Myocyte (in vitro differentiated cells): ENCODE results near the gene GSTM1. TPM values are rescaled to one million over a fixed set of nuclear protein-coding genes. Genes with fewer than 3 reads are reported as not detected.
A peak's percentile ranks its signal among the peaks of the same experiment; 100 is the strongest.
"Not testable (repeated sequence)": the region's sequence is repeated elsewhere in the genome, so short reads cannot be mapped to it uniquely, and the experiment has no call there.

Experiments used
- DNase-seq: peaks from one replicate; pipeline ENCODE4 v3.0.0-alpha.2; 2012; ENCODE audit warnings: low read depth
- total RNA-seq: library from RNA; depleted of rRNA; stranded (reverse); fragments of >200 nt; gene quantifications from 2 replicates; pipeline ENCODE4 v1.2.3, GENCODE V29; 2014

The GSTM1 gene
- total RNA-seq, 1 donor from 2014 or later, result 0.48 TPM

DNA sequence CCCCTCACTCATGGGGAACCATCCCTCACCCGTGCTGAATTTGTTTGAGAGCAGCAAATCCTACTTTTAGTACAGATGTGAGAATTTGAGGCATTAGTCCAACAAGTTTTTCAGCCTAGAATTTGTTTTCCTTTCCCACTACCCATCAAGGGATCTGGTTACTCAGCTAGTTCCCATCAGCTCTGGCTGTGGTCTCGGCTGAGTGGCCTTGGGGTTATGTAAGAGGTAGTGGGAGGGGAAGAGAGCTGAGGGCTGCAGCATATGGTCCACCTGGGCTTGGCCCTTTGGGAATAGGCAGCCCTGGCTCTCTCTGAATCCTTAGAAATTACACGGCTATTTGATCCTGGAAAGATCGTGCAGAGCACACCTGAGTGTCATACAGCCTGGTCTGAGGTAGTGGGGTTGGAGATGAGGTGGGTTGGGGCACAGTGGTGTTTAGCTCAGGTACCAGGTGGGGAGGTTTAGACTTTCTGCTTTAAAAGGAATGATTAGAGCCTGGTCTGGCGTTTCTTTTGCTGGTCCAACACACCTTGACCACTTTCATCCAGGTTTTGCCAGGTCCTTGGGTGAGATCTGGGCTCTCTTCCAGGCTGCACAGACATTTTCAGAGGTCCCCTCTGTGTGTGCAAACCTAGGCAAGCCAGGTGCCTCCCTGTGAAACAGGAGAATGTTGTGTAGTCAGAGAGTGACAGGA, 27.5 kb upstream of the GSTM1 start:
- DNase-seq, result no peak

DNA sequence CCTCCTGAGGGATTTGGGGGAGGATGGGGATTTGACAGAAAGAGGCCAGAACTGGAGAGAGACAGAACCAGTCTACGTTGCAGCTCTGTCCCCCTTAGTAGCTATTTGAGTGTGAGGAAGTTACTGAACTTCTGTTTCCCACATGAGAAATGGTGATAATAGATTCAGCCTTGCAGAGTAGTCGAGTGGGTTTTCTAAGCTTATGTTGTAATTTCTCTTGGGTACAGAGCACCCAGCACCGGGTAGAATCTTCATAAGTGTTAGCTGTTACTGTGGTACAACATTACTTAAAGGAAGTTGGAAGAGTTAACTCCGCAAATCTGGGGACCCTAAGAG, 27.0 kb upstream of the GSTM1 start:
- DNase-seq, result not testable (repeated sequence)

DNA sequence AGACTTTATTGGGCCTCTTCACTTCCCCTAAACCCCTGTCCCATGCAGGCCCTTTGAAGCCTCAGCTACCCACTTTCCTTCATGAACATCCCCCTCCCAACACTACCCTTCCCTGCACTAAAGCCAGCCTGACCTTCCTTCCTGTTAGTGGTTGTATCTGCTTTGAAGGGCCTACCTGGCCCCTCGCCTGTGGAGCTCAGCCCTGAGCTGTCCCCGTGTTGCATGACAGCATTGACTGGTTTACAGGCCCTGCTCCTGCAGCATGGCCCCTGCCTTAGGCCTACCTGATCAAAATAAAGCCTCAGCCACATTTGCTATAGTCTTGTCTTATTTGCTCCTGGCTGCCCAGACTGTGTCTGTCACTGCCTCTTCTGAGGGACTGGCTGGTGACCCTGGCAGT, 26.2 kb upstream of the GSTM1 start:
- DNase-seq, result no peak

DNA sequence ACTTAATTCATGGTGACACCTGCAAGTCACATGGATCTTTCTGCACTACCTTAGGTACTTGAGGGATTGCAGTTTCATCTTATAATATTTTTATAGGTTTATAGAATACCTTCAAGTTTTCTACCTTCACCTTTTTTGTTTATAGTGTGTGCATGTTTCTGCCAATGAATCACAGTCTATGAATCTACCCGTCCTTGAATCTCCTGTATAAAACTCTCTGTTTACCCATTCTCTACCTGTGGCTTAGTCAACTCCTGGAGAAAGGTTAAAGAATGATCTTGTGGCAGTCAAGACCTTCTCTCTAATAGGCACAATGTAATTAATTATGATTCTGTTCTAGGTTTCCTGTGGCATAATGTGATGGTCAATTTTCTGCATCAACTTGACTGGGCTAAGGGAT, 22.9 kb upstream of the GSTM1 start:
- DNase-seq, result no peak

DNA sequence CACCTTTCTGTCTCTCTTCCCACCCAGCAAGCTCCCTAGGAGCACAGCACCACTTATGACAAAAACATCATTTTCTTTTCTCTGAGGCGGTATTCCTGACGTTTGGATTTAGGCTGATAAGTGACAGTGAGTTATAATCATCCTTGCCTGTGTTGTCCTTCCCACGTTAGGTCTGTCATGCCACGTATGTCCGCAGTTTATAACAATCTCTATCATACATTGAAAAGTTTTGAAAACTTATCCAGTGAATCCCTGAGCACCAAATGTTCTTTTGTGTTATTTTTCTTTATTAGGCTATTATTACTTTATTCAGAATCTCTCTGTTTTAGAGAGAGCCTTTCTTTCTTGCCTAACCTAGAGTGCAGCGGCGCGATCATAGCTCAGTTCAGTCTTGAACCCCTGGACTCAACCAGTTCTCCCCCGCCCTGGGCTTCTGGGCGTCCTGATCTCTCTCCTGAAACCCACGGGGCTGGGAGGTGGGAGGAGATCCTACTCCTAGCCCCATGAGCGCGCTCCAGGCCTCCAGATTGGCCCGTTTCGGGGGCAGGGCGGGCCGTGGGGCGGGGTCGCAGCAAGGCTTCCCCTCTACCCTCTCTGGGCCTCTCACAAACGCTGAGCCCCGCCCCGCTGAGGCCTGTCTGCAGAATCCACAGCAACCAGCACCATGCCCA, 20.0 kb upstream of the GSTM1 start, which contains the start of gene GSTM2:
Gene GSTM2, plus strand, starts transcription at position 606 of the 671 bp plus-strand sequence. Its CDS starts 59 bp downstream, at position 665.
- DNase-seq, result peak; percentile 91

DNA sequence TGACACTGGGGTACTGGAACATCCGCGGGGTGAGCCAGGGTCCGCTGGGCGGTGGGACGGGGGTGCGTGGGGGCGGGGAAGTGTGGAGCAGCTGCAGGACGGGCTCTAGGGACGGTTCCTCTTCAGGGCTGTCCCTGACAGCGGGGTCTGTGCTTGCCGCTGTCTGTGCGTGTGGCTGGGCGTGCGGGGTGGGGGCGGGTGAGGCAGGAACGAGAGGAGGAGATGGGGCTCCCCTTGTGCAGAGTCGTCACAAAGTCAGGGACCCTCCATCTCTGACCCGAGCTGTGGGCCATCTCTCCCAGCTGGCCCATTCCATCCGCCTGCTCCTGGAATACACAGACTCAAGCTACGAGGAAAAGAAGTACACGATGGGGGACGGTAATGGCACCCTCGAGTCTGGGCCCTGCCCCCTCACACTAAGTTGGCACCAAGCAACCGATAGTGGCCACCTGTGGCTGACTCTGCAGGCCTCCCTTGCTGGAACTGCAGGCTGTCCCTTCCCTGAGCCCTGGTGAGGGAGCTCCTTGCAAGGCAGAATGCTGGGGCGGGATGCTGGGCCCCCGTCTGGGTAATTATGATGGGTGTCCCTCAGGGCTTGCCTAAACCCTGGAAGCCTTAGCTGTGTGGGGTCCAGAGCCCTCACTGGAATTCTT, 19.4 kb upstream of the GSTM1 start:
- no peak for DNase-seq

DNA sequence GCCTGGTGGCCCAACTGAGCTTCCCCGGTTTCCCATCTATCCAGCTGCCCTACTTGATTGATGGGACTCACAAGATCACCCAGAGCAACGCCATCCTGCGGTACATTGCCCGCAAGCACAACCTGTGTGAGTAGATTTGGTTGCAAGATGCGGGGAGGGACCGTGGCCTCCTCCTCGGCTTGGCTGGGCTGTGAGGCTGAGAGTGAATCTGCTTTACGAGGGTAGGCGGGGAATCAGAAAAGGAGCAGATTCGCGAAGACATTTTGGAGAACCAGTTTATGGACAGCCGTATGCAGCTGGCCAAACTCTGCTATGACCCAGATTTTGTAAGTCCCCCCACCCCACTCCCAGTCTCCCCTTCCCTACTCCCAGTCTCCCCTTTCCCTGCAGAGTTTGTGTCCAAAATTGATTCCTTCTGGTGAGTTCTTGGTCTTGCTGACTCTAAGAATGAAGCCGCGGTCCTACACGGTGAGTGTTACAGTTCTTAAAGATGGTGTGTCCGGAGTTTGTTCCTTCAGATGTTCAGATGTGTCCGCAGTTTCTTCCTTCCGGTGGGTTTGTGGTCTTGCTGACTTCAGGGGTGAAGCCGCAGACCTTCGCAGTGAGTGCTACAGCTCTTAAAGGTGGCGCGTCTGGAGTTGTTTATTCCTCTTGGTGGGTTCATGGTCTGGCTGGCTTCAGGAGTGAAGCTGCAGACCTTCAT, 18.2 kb upstream of the GSTM1 start:
- no peak for DNase-seq

DNA sequence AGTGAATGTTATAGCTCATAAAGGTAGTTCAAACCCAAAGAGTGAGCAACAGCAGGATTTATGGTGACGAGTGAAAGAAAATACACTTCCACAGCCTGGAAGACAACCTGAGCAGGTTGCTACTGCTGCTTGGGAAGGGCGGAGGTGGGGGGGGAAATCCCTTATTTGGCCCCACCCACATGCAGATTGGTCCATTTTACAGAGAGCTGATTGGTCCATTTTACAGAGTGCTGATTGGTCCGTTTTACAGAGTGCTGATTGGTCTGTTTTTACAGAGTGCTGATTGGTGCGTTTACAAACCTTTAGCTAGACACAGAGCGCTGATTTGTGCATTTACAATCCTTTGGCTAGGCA, 17.7 kb upstream of the GSTM1 start:
- DNase-seq, result not testable (repeated sequence)

DNA sequence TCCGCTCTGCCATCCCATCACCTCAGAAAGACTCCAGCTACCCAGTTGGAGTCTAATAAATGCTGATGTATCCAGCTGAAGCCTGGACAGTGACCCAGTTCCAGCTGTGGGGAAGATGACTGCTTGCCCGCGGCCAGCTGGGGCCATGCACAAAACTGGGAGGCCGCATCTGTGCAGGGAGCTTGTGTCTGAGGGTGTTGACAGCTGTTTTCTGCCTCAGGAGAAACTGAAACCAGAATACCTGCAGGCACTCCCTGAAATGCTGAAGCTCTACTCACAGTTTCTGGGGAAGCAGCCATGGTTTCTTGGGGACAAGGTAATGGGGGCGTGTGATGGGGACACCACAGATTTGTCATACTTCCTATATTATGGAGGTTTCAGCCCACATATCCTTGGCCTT, 16.6 kb upstream of the GSTM1 start:
- no peak for DNase-seq

DNA sequence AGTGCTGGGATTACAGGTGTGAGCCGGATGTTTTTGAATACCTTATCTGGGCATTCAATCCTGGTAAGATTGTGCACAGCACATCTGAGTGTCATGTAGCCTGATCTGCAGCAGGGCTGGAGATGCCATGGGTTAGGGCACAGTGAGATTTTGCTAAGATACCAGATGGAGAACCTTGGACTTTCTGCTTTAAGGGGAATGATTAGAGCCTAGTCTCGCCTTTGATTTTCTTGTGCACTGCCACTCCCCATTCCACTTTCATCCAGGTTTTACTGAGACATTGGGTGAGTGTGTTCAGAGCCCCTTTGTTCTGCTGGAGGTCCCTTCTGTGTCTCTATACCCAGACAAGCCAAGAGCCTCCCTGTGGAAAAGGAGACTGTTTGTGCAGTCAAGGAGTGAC, 13.8 kb upstream of the GSTM1 start:
- DNase-seq, result not testable (repeated sequence)

DNA sequence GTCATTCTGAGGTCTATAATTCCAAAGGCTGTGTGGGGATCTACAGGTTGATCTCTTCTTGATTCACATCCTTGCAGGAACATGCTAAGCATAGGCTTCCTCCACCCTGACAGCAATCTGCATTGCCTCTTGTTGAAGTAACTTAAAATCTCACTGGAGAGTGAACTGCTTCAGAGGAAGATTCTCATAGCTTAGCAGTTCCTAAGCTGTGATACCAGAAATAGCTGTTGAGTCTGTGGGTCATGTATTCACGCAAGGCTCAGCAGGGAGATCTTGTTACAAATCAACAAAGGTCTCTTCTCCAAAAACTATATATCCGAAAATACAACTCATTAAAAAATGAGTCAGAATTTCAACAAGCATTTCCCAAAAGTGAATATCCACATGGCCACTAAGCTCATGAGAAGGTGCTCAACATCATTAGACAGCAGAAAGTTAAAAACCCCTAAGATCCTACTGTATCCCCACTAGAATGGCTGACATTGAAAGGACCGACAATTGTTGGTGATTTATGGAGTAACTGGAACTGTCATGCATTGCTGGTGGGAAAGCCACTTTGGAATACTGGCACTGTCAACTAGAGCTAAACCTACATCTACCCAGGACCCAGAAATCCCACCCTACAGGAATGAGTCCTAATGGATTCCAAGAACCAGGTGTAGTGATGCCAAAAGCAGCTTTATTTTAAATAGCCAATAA, 10.8 kb upstream of the GSTM1 start:
- peak; percentile 54 for DNase-seq

DNA sequence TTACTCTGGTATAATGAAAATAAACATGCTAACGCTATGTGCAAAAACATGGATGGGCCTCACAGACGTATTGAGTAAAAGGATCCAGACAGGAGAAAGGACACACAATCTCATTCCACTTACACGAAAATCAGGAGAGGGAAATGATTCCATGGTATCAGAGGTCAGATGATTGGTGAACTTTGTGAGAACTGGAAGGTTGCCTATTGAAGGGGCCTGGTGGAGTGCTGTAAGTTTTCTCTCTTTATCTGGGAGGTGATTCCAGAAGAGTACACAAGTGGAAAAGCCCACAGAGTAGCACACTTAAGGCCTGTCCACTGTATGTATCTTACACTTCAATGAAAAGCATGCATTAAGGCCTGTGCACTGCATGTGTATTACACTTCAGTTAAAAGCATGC, 10.2 kb upstream of the GSTM1 start:
- DNase-seq, result no peak

DNA sequence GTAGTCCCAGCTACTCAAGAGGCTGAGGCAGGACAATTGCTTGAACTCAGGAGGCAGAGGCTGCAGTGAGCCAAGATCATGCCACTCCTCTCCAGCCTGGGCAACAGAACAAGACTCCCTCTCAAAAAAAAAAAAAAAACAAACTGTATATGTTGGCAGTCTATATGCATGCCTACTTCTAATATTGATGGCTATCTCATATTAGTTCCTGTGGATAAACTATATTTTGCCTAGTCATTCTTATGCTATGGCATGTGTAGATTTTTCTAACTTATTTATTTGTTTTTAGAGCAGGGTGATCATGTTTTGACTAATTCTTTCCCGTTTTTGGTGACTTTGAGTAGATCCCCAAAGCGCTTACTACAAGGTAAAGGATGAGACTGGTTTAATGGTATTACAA, 9.0 kb upstream of the GSTM1 start:
- not testable (repeated sequence) for DNase-seq

DNA sequence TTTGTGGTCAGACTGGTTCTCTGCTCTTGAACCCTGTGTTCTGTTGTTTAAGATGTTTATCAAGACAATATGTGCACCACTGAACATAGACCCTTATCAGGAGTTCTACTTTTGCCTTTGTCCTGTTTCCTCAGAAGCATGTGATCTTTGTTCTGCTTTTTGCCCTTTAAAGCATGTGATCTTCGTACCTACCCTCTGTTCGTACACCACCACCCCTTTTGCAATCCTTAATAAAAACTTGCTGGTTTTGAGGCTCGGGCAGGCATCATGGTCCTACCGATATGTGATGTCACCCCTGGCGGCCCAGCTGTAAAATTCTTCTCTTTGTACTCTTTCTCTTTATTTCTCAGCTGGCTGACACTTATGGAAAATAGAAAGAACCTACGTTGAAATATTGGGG, 2.8 kb upstream of the GSTM1 start:
- DNase-seq, result not testable (repeated sequence)

DNA sequence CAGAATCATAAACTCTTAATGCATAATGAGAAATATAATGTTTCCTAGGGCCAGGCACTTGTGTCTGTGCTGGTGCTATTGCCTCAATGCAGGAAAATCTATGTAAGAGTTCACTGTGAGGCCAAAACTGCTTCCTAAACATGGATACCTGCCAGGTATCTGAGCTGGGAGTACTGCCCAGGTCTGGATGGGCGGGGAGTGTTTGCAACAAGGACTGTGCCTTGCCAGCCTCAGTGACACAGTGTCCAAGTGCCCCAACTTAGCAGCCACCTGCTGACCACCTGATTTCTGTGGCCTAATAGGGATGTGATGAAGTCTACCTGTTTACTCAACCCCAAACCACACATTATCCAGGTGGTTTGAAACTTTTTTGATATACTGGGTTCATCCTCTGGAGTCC, 2.2 kb upstream of the GSTM1 start:
- not testable (repeated sequence) for DNase-seq

DNA sequence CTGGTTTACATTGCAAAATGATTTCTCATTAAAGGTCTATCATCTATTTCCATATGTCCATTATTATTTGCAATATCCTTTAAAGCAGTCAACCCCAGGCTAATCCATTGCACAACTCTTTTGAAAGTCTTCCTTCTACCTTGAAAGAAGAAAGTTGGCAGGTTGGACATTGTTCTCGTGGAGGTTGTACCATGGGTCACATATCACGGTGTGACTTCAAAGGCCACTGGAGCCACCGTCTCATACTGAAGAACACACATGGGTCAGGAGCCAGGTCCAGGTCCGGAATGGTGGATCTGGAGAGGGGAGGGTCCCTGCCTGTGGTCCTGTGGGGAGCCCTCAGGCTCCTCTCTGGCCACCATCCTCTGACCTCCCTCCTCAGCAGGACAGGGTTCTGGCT, 1.7 kb upstream of the GSTM1 start:
- DNase-seq, result not testable (repeated sequence)

DNA sequence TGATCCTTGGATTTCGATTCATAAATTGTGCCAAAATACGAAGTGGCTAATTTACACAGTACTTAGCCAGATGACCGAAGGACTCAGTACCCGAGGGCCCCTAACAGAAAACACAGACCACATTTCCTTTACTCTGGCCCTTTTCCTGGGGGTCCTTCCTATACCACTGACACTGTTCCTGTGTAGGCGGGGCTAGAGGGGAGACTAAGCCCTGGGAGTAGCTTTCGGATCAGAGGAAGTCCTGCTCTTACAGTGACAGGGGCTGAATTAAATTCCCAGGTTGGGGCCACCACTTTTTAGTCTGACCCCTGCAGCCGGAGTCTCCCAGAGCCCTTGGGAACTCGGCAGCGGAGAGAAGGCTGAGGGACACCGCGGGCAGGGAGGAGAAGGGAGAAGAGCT, 508 bp upstream of the GSTM1 start:
- not testable (repeated sequence) for DNase-seq

DNA sequence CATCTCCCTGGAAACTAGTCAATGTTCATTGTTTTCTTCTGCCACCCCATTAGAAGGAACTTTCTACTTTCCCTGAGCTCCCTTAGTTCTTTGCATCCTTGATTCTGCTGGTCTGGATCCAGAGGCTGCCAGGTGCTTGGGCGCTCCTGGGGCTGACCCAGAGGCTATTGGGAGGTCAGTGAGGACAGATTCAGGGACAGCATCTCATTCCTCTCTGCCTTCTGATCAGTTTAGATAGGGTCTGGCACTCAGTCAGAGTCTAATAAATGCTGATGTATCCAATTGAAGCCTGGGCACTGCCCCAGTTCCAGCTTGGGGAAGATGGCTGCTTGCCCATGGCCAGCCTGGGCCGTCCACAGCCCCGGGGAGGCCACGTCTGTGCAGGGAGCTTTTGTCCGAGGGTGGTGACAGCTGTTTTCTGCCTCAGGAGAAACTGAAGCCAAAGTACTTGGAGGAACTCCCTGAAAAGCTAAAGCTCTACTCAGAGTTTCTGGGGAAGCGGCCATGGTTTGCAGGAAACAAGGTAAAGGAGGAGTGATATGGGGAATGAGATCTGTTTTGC, 2.3 kb downstream of the GSTM1 start:
- peak; percentile 8 for DNase-seq

DNA sequence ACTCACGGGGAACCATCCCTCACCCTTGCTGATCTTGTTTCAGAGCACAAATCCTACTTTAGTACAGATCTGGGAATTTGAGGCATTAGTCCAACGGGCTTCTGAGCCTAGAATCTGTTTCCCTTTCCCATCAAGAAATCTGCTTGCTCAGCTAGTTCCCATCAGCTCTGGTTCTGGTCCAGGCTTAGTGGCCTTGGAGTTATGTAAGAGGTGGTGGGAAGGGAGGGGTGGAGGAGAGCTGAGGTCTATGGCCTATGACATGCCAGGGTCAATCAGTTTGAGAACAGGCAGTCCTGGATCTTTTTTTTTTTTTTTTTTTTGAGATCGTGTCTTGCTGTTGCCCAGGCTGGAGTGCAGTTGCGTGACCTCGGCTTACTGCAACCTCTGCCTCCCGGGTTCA, 4.1 kb downstream of the GSTM1 start:
- no peak for DNase-seq

DNA sequence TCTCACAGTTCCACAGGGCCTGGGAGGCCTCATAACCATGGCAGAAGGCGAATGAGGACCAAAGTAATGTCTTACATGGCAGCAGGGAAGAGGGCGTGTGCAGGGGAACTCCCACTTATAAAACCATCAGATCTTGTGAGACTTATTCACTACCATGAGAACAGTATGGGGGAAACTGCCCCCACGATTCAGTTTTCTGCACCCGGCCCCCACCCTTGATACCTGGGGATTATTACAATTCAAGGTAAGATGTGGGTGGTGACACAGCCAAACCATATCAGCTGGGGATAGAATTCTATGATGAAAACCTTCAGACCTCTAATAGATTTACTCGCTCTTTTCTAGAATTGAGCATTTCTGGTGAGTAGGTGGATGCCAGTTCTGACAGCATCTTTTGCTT, 6.8 kb downstream of the GSTM1 start:
- not testable (repeated sequence) for DNase-seq

DNA sequence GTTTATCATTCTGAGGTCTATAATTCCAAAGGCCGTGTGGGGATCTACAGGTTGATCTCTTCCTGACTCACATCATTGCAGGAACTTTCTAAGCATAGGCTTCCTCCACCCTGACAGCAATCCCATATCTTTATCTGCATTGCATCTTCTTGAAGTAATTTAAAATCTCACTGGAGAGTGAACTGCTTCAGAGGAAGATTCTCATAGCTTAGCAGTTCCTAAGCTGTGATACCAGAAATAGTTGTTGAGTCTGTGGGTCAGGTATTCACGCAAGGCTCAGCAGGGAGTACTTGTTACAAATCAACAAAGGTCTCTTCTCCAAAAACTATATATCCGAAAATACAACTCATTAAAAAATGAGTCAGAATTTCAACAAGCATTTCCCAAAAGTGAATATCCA, 7.5 kb downstream of the GSTM1 start:
- not testable (repeated sequence) for DNase-seq
